Measurements from ENCODE around the gene CMBL.
"Not testable (repeated sequence)": the region's sequence is repeated elsewhere in the genome, so short reads cannot be mapped to it uniquely, and the experiment has no call there.

Gene CMBL

DNA sequence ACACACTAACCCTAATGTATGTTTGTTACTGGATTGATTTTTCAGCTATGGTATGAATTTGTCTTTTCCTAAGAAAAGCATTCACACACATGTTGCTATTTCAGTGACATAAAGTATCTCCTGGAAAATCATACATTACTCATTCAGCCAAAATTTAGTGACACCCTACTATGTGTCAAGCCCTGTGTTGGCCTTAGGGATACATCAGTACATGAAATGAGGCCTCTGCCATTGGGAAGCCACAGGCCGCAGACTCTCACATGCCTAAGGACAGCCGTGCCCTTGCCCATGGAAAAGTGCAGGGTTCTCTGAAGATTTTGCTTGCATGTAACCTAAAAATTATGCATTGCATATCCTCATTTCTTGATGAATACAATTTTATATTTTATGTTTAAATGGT lies 40.6 kb upstream of the CMBL start:
- H3K27me3 ChIP-seq, result no peaks in the 10 kb centered on the region
- TF ChIP-seq Cebpa-rat (IDR thresholded peaks at IDR 0.05), result no peak
- H3K4me3 ChIP-seq, result no peak overlapping the region
- H4K20me1 ChIP-seq, result no peaks in the 10 kb centered on the region
- no peak overlapping the region for H3K4me2 ChIP-seq
- H3K9ac ChIP-seq, result no peak overlapping the region
- H3K4me1 ChIP-seq, result peaks cover 16% of the 10 kb centered on the region
- H3K9me3 ChIP-seq, result no peaks in the 10 kb centered on the region
- H3K36me3 ChIP-seq, result no peaks in the 10 kb centered on the region
- no peak overlapping the region for H3K27ac ChIP-seq

DNA sequence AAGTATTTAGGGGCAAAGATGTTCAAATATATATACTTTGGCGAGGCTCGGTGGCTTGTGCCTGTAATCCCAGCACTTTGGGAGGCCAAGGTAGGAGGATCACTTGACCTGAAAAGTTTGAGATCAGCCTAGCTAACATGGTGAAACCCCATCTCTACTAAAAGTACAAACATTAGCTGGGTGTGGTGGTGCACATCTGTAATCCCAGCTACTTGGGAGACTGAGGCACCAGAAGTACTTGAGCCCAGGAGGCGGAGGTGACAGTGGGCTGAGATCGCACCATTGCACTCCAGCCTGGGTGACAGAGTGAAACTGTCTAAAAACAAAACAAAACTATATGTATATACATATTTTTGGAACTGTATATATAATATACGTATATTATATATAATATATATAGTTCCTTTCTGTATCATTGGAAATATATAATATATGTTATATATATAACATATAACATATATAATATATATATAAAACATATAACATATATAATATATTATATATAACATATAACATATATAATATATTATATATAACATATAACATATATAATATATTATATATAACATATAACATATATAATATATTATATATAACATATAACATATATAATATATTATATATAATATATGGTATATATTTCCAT lies 36.9 kb upstream of the CMBL start:
- H3K4me3 ChIP-seq, H3K9ac ChIP-seq, H3K27me3 ChIP-seq, H3K4me2 ChIP-seq, H3K9me3 ChIP-seq, H4K20me1 ChIP-seq, H3K36me3 ChIP-seq, H3K4me1 ChIP-seq, H3K27ac ChIP-seq: not testable (repeated sequence)

DNA sequence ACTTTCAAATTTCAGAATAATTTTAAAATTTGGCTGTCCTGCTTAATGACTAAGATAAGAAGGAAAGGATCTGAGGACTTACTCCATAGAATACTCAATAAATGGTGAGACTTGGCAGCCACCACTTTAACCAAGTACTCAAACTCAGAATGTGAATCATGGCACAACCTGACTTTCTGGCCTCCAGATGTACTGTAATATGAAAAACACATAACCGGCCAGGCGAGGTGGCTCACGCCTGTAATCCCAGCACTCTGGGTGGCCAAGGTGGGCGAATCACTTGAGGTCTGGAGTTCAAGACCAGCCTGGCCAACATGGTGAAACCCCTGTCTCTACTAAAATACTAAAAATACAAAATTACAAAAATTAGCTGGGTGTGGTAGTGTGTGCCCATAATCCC lies 35.8 kb upstream of the CMBL start:
- Histone ChIP-seq H4K20me1 (no peaks in the 10 kb centered on the region), H3K9me3 (no peaks in the 10 kb centered on the region), H3K4me1 (no peaks in the 10 kb centered on the region), H3K4me2 (no peak overlapping the region), H3K27me3 (no peaks in the 10 kb centered on the region), H3K36me3 (no peaks in the 10 kb centered on the region), H3K27ac (no peak overlapping the region), H3K4me3 (no peak overlapping the region), H3K9ac (no peak overlapping the region)
- no peak for TF ChIP-seq Cebpa-rat (IDR thresholded peaks at IDR 0.05)

DNA sequence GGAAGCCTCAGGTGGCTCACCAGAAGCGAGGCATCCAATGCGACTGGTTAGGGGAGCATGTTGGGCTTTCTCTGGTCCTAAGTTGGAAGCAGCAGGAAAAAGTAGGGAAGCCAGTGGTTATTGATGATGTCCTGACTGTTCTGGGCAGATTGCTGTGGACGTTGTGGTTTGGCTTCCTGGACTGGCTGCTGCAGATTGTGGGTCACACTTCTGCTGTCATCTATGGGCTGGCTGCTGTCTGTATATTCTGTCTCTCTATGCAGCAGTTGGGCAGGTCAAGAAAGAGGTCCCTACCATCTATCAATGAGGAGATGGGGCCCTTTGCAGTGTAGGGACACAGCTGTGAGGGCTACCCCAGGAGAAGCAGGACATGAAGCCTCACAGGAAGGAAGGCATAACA lies 32.3 kb upstream of the CMBL start:
- Histone ChIP-seq H3K4me1 (no peaks in the 10 kb centered on the region), H4K20me1 (no peaks in the 10 kb centered on the region), H3K4me2 (no peak overlapping the region), H3K9me3 (no peaks in the 10 kb centered on the region), H3K4me3 (no peak overlapping the region), H3K9ac (no peak overlapping the region), H3K36me3 (no peaks in the 10 kb centered on the region), H3K27ac (no peak overlapping the region), H3K27me3 (peaks cover 2% of the 10 kb centered on the region)
- TF ChIP-seq Cebpa-rat (IDR thresholded peaks at IDR 0.05), result no peak

DNA sequence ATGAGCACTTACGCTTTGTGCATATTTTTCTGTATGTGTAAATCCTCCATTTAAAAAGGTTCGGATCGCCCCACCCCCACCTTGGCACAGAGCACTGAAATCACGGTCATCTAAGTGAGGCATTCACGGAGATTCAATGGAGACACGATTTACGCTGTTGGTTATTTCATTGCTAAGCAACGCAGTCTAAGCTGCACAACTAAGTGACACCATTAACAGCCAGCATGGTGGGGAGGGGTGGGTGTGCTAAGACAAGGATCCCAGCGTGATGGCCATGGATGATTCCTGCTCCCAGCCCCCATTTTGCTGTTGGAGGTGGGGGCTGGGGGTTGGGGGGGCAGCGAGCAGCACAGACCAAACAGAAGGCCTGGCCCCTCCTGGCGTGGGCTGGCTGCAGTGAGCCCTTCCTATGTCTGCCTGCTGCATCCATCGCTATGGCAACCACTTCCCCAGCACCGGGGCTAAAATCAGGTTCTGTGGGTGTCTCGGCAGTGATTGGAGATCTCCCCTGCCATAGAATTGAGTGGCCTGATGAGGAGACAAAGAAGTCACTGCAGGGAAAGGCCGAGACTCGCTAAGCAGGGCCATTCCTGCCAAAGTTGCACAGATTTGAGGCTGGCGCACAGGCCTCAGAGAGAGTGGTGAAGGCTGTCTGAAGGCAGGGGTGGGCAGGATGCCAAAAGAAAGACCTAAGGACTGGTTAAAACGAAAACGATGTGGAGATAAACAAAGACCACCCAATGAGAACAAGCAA lies 31.5 kb upstream of the CMBL start:
- Histone ChIP-seq H3K9ac (no peak overlapping the region), H3K4me3 (no peak overlapping the region), H3K4me1 (no peaks in the 10 kb centered on the region), H3K4me2 (no peak overlapping the region), H4K20me1 (no peaks in the 10 kb centered on the region), H3K27me3 (peaks cover 10% of the 10 kb centered on the region), H3K9me3 (peaks cover 5% of the 10 kb centered on the region), H3K36me3 (no peaks in the 10 kb centered on the region), H3K27ac (no peak overlapping the region)
- no peak for TF ChIP-seq Cebpa-rat (IDR thresholded peaks at IDR 0.05)

DNA sequence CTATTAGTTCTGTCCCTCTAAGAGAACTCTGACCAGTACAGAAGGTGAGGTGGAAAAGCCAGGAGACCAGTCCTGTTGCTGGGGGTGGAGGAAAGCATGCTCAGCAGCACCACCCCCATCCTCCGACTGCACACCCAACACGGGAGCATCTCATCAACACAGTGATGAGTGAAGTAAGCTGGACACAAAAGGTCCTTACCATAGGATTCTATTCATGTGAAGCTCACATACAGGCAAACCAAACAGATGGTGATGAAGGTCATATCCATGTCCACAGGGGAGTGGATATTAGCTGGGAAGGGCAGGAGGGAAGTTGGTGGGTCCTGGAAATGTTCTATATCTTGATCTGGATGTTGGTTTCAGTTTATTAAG lies 31.0 kb upstream of the CMBL start:
- no peaks in the 10 kb centered on the region for H4K20me1 ChIP-seq
- no peak overlapping the region for H3K9ac ChIP-seq
- H3K27ac ChIP-seq, result no peak overlapping the region
- no peaks in the 10 kb centered on the region for H3K4me1 ChIP-seq
- peaks cover 15% of the 10 kb centered on the region for H3K27me3 ChIP-seq
- H3K36me3 ChIP-seq, result no peaks in the 10 kb centered on the region; the same call in 1 of the 2 replicates
- H3K9me3 ChIP-seq, result peaks cover 11% of the 10 kb centered on the region
- no peak overlapping the region for H3K4me2 ChIP-seq
- no peak for TF ChIP-seq Cebpa-rat (IDR thresholded peaks at IDR 0.05)
- no peak overlapping the region for H3K4me3 ChIP-seq

DNA sequence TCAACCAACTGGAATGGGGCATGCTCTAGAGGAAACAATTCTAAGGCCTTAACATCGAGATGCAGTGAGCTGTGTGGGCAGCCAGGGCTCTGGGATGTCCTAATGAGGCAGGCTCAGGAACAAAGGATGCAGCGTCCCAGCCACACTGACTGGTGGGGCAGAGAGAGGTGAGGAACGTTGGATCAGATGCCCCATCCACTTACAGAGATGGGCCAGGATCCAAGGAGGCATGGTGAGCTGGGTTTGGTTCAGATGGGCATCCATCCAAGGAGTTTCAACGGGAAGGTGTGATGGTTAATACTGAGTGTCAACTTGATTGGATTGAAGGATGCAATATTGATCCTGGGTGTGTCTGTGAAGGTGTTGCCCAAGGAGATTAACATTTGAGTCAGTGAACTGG lies 30.3 kb upstream of the CMBL start:
- H3K27ac ChIP-seq, result no peak overlapping the region
- H3K36me3 ChIP-seq, result no peaks in the 10 kb centered on the region; the same call in 1 of the 2 replicates
- peaks cover 22% of the 10 kb centered on the region for H3K27me3 ChIP-seq
- H3K4me1 ChIP-seq, result no peaks in the 10 kb centered on the region
- H3K4me3 ChIP-seq, result no peak overlapping the region
- H3K4me2 ChIP-seq, result no peak overlapping the region
- H3K9me3 ChIP-seq, result peaks cover 17% of the 10 kb centered on the region
- no peak for TF ChIP-seq Cebpa-rat (IDR thresholded peaks at IDR 0.05)
- H4K20me1 ChIP-seq, result no peaks in the 10 kb centered on the region
- no peak overlapping the region for H3K9ac ChIP-seq

DNA sequence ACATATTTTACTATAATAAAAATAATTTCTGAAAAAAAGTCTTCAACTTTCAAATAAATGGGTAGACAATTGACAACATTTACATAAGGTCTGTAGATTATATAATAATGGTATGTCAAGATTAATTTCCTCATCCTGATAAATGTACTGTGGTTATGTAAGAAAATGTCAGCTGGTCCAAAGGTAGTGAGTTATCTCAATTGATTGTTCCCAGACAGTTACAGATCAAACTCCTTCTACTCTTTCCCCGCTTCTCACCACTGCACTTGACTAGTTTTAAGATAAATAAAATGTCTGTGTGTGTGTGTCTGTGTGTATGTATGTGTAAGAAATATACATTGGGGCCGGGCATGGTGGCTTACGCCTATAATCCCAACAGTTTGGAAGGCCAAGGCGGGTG lies 29.4 kb upstream of the CMBL start:
- peaks cover 26% of the 10 kb centered on the region for H3K9me3 ChIP-seq
- no peak for TF ChIP-seq Cebpa-rat (IDR thresholded peaks at IDR 0.05)
- H3K27ac ChIP-seq, result no peak overlapping the region
- H3K9ac ChIP-seq, result no peak overlapping the region
- no peaks in the 10 kb centered on the region for H3K4me1 ChIP-seq
- peaks cover 31% of the 10 kb centered on the region for H3K27me3 ChIP-seq
- H3K36me3 ChIP-seq, result no peaks in the 10 kb centered on the region; the same call in 1 of the 2 replicates
- H4K20me1 ChIP-seq, result no peaks in the 10 kb centered on the region
- H3K4me3 ChIP-seq, result no peak overlapping the region
- H3K4me2 ChIP-seq, result no peak overlapping the region

DNA sequence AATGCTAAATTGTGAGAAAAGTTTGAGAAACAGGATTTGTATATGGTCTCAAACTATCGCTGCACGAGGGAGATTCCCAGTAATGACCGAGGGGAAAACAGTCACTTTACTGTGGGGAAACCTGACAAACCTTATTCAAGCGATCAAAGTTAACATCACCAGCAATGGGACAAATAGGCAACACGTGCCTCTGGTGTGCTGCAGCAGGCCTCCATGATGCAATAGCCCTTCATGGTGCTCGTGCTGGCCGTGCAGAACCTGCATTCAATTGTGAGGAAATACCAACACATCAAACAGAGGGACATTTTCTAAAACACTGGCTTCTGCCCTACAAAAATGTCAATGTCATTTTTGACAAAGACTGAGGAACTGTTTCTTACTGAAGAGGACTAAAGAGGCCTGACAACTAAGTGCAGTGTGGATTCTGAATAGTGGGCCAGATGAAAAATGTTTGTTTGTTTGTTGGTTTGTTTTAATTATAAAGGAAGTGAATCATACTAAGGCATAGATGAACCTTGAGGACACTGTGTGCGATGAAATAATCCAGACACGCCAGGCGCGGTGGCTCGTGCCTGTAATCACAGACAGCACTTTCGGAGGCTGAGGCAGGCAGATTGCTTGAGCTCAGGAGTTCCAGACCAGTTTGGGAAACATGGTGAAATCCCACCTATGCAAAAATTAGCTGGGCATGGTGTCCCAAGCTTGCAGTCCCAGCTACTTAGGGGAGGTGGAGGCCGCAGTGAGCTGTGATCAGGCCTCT lies 28.2 kb upstream of the CMBL start:
- H3K9me3 ChIP-seq, result peaks cover 26% of the 10 kb centered on the region
- TF ChIP-seq Cebpa-rat (IDR thresholded peaks at IDR 0.05), result no peak
- no peak overlapping the region for H3K4me2 ChIP-seq
- H3K4me3 ChIP-seq, result no peak overlapping the region
- H4K20me1 ChIP-seq, result no peaks in the 10 kb centered on the region
- H3K4me1 ChIP-seq, result no peaks in the 10 kb centered on the region
- no peak overlapping the region for H3K9ac ChIP-seq
- H3K27me3 ChIP-seq, result peaks cover 39% of the 10 kb centered on the region
- H3K27ac ChIP-seq, result no peak overlapping the region
- no peaks in the 10 kb centered on the region; the same call in 1 of the 2 replicates for H3K36me3 ChIP-seq

DNA sequence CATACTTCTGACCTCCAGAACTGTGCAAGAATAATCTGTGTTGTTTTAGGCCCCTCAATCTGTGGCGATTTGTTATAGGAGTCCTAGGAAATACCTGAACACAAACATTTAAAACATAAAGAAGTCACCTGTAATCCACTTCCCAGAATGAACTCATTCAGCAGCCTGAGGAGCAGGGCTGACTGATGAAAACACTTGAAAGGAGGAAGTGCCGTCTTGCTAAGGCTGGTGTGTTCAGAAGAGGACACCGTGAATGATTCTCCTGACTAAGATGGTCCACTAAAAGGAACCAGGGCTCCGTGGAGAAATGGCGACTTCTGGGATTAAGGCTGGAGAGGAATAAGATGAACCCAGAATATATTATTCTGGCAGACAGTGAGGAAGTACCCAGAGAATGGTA lies 27.1 kb upstream of the CMBL start:
- H3K27ac ChIP-seq, result no peak overlapping the region
- no peak overlapping the region for H3K9ac ChIP-seq
- H3K4me3 ChIP-seq, result no peak overlapping the region
- peaks cover 26% of the 10 kb centered on the region for H3K9me3 ChIP-seq
- H3K4me2 ChIP-seq, result no peak overlapping the region
- no peaks in the 10 kb centered on the region for H4K20me1 ChIP-seq
- H3K4me1 ChIP-seq, result no peaks in the 10 kb centered on the region
- TF ChIP-seq Cebpa-rat (IDR thresholded peaks at IDR 0.05), result no peak
- peaks cover 39% of the 10 kb centered on the region for H3K27me3 ChIP-seq
- no peaks in the 10 kb centered on the region; the same call in 1 of the 2 replicates for H3K36me3 ChIP-seq

Data from BLaER1 (cell line).